ENCODE results near the gene ZNF654. TPM values are rescaled to one million over a fixed set of nuclear protein-coding genes. Genes with fewer than 3 reads are reported as not detected.

The ZNF654 gene
- total RNA-seq, 1 donor from 2014 or later, result 18.7 TPM

- Histone ChIP-seq H3K4me2 (ENCODE audit: low read length) (no peak overlapping the region), H3K79me2 (ENCODE audit: insufficient read depth, low read length) (peaks cover 24% of the 10 kb centered on the region), H3K9me3 (ENCODE audit: insufficient read depth, low read depth, low read length) (no peaks in the 10 kb centered on the region), H3K27me3 (ENCODE audit: insufficient read depth, low read length) (no peaks in the 10 kb centered on the region), H2AFZ (ENCODE audit: low read depth, low read length) (no peak overlapping the region), H3K4me3 (ENCODE audit: insufficient read depth, low read depth, low read length) (no peak overlapping the region), H3K4me1 (ENCODE audit: insufficient read depth, low read length) (no peaks in the 10 kb centered on the region), H3K36me3 (ENCODE audit: insufficient read depth, low read length) (no peaks in the 10 kb centered on the region), H3K27ac (ENCODE audit: low read depth, low read length) (no peak overlapping the region), H4K20me1 (ENCODE audit: insufficient read depth, low read length) (peaks cover 17% of the 10 kb centered on the region), H3K9ac (ENCODE audit: low read length) (no peak overlapping the region)
- TF ChIP-seq EZH2 (IDR thresholded peaks at IDR 0.05; ENCODE audit: insufficient read depth, low read length), result no peak
- TF ChIP-seq, protein P1, sequence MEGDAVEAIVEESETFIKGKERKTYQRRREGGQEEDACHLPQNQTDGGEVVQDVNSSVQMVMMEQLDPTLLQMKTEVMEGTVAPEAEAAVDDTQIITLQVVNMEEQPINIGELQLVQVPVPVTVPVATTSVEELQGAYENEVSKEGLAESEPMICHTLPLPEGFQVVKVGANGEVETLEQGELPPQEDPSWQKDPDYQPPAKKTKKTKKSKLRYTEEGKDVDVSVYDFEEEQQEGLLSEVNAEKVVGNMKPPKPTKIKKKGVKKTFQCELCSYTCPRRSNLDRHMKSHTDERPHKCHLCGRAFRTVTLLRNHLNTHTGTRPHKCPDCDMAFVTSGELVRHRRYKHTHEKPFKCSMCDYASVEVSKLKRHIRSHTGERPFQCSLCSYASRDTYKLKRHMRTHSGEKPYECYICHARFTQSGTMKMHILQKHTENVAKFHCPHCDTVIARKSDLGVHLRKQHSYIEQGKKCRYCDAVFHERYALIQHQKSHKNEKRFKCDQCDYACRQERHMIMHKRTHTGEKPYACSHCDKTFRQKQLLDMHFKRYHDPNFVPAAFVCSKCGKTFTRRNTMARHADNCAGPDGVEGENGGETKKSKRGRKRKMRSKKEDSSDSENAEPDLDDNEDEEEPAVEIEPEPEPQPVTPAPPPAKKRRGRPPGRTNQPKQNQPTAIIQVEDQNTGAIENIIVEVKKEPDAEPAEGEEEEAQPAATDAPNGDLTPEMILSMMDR (IDR thresholded peaks at IDR 0.05; ENCODE audit: insufficient read depth, low read depth, low read length), result no peak
- no peak overlapping the region for H3K27ac Mint-ChIP-seq (ENCODE audit: unreplicated experiment)
- no peak for DNase-seq (ENCODE audit: low read depth)
- H3K9me3 Mint-ChIP-seq (ENCODE audit: unreplicated experiment), result no peaks in the 10 kb centered on the region
- no peak for FAIRE-seq
- peaks cover 5% of the 10 kb centered on the region for H3K36me3 Mint-ChIP-seq (ENCODE audit: low read depth, unreplicated experiment)
- H3K4me1 Mint-ChIP-seq (ENCODE audit: low read depth, unreplicated experiment), result no peaks in the 10 kb centered on the region
- no peak overlapping the region for H3K4me3 Mint-ChIP-seq (ENCODE audit: unreplicated experiment)
- no peaks in the 10 kb centered on the region for H3K27me3 Mint-ChIP-seq (ENCODE audit: low read depth, unreplicated experiment)
Observed at GRCh38 chr3:88090681-88091080, 31.6 kb downstream of the ZNF654 start.

- Histone ChIP-seq H3K27ac (ENCODE audit: low read depth, low read length) (no peak overlapping the region), H2AFZ (ENCODE audit: low read depth, low read length) (no peak overlapping the region), H3K9ac (ENCODE audit: low read length) (no peak overlapping the region), H3K79me2 (ENCODE audit: insufficient read depth, low read length) (peaks cover 34% of the 10 kb centered on the region), H3K9me3 (ENCODE audit: insufficient read depth, low read depth, low read length) (no peaks in the 10 kb centered on the region), H3K4me3 (ENCODE audit: insufficient read depth, low read depth, low read length) (no peak overlapping the region), H3K4me2 (ENCODE audit: low read length) (no peak overlapping the region), H3K27me3 (ENCODE audit: insufficient read depth, low read length) (no peaks in the 10 kb centered on the region), H3K4me1 (ENCODE audit: insufficient read depth, low read length) (no peaks in the 10 kb centered on the region), H3K36me3 (ENCODE audit: insufficient read depth, low read length) (no peaks in the 10 kb centered on the region), H4K20me1 (ENCODE audit: insufficient read depth, low read length) (peaks cover 20% of the 10 kb centered on the region)
- no peaks in the 10 kb centered on the region for H3K9me3 Mint-ChIP-seq (ENCODE audit: unreplicated experiment)
- no peaks in the 10 kb centered on the region for H3K27me3 Mint-ChIP-seq (ENCODE audit: low read depth, unreplicated experiment)
- peaks cover 4% of the 10 kb centered on the region for H3K36me3 Mint-ChIP-seq (ENCODE audit: low read depth, unreplicated experiment)
- no peak overlapping the region for H3K4me3 Mint-ChIP-seq (ENCODE audit: unreplicated experiment)
- H3K27ac Mint-ChIP-seq (ENCODE audit: unreplicated experiment), result no peak overlapping the region
- DNase-seq (ENCODE audit: low read depth) (no peak), FAIRE-seq (no peak)
- no peak for TF ChIP-seq EZH2 (IDR thresholded peaks at IDR 0.05; ENCODE audit: insufficient read depth, low read length)
- TF ChIP-seq, protein P1 (IDR thresholded peaks at IDR 0.05; ENCODE audit: insufficient read depth, low read depth, low read length), result no peak
- H3K4me1 Mint-ChIP-seq (ENCODE audit: low read depth, unreplicated experiment), result no peaks in the 10 kb centered on the region
Observed at GRCh38 chr3:88092270-88092669, 33.2 kb downstream of the ZNF654 start.

DNA sequence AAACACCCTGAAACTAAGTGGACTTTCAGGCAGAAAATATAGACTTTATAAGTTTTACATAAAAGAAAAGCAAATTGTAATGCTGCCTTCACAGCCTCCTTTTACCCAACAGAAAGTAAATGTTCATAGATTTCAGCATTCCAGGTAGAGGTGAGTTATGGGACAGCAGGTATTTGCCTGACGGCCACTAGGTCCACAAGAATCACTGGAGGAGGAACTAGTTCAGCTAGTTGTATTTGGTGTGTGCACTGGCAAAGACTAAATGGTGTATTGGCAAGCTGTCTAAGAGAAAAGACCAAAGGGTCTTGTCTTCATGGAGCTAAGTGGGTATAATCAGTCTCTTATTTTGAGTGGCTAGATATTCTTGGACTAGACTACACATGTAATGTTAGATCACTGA, 34.2 kb downstream of the ZNF654 start:
- Mint-ChIP-seq H3K4me3 (ENCODE audit: unreplicated experiment) (no peak overlapping the region), H3K9me3 (ENCODE audit: unreplicated experiment) (no peaks in the 10 kb centered on the region), H3K27me3 (ENCODE audit: low read depth, unreplicated experiment) (no peaks in the 10 kb centered on the region), H3K27ac (ENCODE audit: unreplicated experiment) (no peak overlapping the region), H3K36me3 (ENCODE audit: low read depth, unreplicated experiment) (peaks cover 12% of the 10 kb centered on the region), H3K4me1 (ENCODE audit: low read depth, unreplicated experiment) (no peaks in the 10 kb centered on the region)
- Histone ChIP-seq H3K4me2 (ENCODE audit: low read length) (no peak overlapping the region), H2AFZ (ENCODE audit: low read depth, low read length) (no peak overlapping the region), H3K27ac (ENCODE audit: low read depth, low read length) (no peak overlapping the region), H3K27me3 (ENCODE audit: insufficient read depth, low read length) (no peaks in the 10 kb centered on the region), H3K79me2 (ENCODE audit: insufficient read depth, low read length) (peaks cover 34% of the 10 kb centered on the region), H3K4me1 (ENCODE audit: insufficient read depth, low read length) (no peaks in the 10 kb centered on the region), H3K4me3 (ENCODE audit: insufficient read depth, low read depth, low read length) (no peak overlapping the region), H3K9ac (ENCODE audit: low read length) (no peak overlapping the region), H3K9me3 (ENCODE audit: insufficient read depth, low read depth, low read length) (no peaks in the 10 kb centered on the region), H3K36me3 (ENCODE audit: insufficient read depth, low read length) (no peaks in the 10 kb centered on the region), H4K20me1 (ENCODE audit: insufficient read depth, low read length) (peaks cover 20% of the 10 kb centered on the region)
- FAIRE-seq (no peak), DNase-seq (ENCODE audit: low read depth) (no peak)
- TF ChIP-seq, protein P1 (IDR thresholded peaks at IDR 0.05; ENCODE audit: insufficient read depth, low read depth, low read length), result no peak
- no peak for TF ChIP-seq EZH2 (IDR thresholded peaks at IDR 0.05; ENCODE audit: insufficient read depth, low read length)

Measured in astrocyte (in vitro differentiated cells and primary cell).